H1 (cell line): ENCODE results near the gene SPSB1. TPM values are rescaled to one million over a fixed set of nuclear protein-coding genes. Genes with fewer than 3 reads are reported as not detected.

Source experiments
- CTCF ChIA-PET: fragments of 300-600 bp; sonication (Branson Sonifier 250); formaldehyde crosslinking; loops from one replicate; lab custom pipeline; 2021; ENCODE audit not compliant: partially characterized antibody; lab: Charles Lee
- POLR2A ChIA-PET: fragments of 300-600 bp; sonication (Branson Sonifier 250); formaldehyde crosslinking; loops from one replicate; lab custom pipeline; 2021; ENCODE audit warnings: inconsistent platforms; ENCODE audit not compliant: partially characterized antibody; lab: Charles Lee
- DNase-seq, 2 experiments: peaks; one replicate each; pipeline versions ENCODE4 v3.0.0 to v3.0.0-alpha.2; 2010 to 2022; ENCODE audit warnings: low spot score in 2 of 2, low read depth in 1 of 2, mixed read lengths in 1 of 2
- FAIRE-seq: peaks from 2 replicates; lab custom pipeline; 2011; peaks lifted over from hg19 to GRCh38; lab: Jason Lieb, UNC
- H2AFZ ChIP-seq: 2 replicates; pipeline ENCODE4 v1.8.1; 2012; ENCODE audit warnings: low read length, inconsistent platforms
- H2AK5ac ChIP-seq: 2 replicates; pipeline ENCODE4 v1.6.1; 2013; ENCODE audit warnings: low read depth, low read length
- H2BK120ac ChIP-seq: replicated peaks from 2 replicates; pipeline ENCODE3; 2013; ENCODE audit warnings: low read depth, low read length, inconsistent platforms
- H2BK12ac ChIP-seq: 2 replicates; pipeline ENCODE4 v1.6.1; 2013; ENCODE audit warnings: low read depth, low read length
- H2BK15ac ChIP-seq: 2 replicates; pipeline ENCODE4 v1.6.1; 2013; ENCODE audit warnings: low read length
- H2BK20ac ChIP-seq: 2 replicates; pipeline ENCODE4 v1.6.1; 2013; ENCODE audit warnings: low read length
- H2BK5ac ChIP-seq: 2 replicates; pipeline ENCODE4 v1.6.1; 2013; ENCODE audit warnings: low read depth, low read length
- H3K14ac ChIP-seq: 2 replicates; pipeline ENCODE4 v1.6.1; 2013; ENCODE audit warnings: inconsistent platforms; ENCODE audit not compliant: insufficient read length
- H3K18ac ChIP-seq: 2 replicates; pipeline ENCODE4 v1.6.1; 2013; ENCODE audit warnings: low read length; ENCODE audit errors: extremely low read depth
- H3K23ac ChIP-seq: 2 replicates; pipeline ENCODE4 v1.6.1; 2013; ENCODE audit warnings: inconsistent platforms; ENCODE audit not compliant: insufficient read length
- H3K23me2 ChIP-seq: 2 replicates; pipeline ENCODE4 v1.6.1; 2013; ENCODE audit warnings: low read depth, low read length
- H3K27ac ChIP-seq: 2 replicates; pipeline ENCODE4 v1.6.1; 2011; ENCODE audit warnings: low read depth, low read length, inconsistent platforms
- H3K27me3 ChIP-seq, 4 experiments: replicated peaks in 1 of 4; 1 replicate in 1 of 4; 2 replicates in 3 of 4; pipeline versions ENCODE4 v1.6.1 to v1.8.1; 2011 to 2013; ENCODE audit warnings: low read length in 3 of 4, mild to moderate bottlenecking in 3 of 4, inconsistent platforms in 2 of 4, mixed read lengths in 2 of 4, moderate library complexity in 1 of 4; ENCODE audit not compliant: control insufficient read depth in 3 of 4, insufficient read depth in 3 of 4; ENCODE audit errors: extremely low read depth in 1 of 4
- H3K36me3 ChIP-seq, 4 experiments: 2 replicates each; pipeline versions ENCODE4 v1.6.1 to v1.8.1; 2011 to 2013; ENCODE audit warnings: mild to moderate bottlenecking in 4 of 4, low read length in 3 of 4, moderate library complexity in 2 of 4, control low read depth in 1 of 4, inconsistent platforms in 1 of 4; ENCODE audit not compliant: insufficient read depth in 4 of 4, control insufficient read depth in 2 of 4
- H3K4ac ChIP-seq: replicated peaks from 2 replicates; pipeline ENCODE3; 2013; ENCODE audit warnings: low read length, low read depth, mixed read lengths, inconsistent platforms; ENCODE audit not compliant: insufficient read length
- H3K4me1 ChIP-seq, 4 experiments: replicated peaks in 1 of 4; 1 replicate in 1 of 4; 2 replicates in 3 of 4; pipeline versions ENCODE4 v1.6.1 to v1.8.1; 2011 to 2013; ENCODE audit warnings: low read length in 3 of 4, inconsistent platforms in 2 of 4, mixed read lengths in 1 of 4; ENCODE audit not compliant: insufficient read depth in 4 of 4, control insufficient read depth in 3 of 4
- H3K4me2 ChIP-seq, 2 experiments: 2 replicates each; pipeline versions ENCODE4 v1.6.1 to v1.8.1; 2011 to 2013; ENCODE audit warnings: low read depth in 2 of 2, low read length in 2 of 2, control low read depth in 1 of 2, inconsistent platforms in 1 of 2, mild to moderate bottlenecking in 1 of 2; ENCODE audit not compliant: insufficient read depth in 1 of 2
- H3K4me3 ChIP-seq, 4 experiments: fragments of 200-600, 300-600 bp in 1 of 4; sonication (generic), shearing (Covaris generic), sonication (Bioruptor Twin) in 1 of 4; 2 replicates each; pipeline versions ENCODE4 v1.5.1 to v1.8.1; 2011 to 2016; ENCODE audit warnings: low read length in 4 of 4, low read depth in 3 of 4, control low read depth in 2 of 4, inconsistent platforms in 2 of 4, mild to moderate bottlenecking in 2 of 4, mixed read lengths in 1 of 4, moderate library complexity in 1 of 4; ENCODE audit not compliant: insufficient read depth in 2 of 4; ENCODE audit errors: extremely low read depth in 1 of 4
- H3K56ac ChIP-seq: replicated peaks from 2 replicates; pipeline ENCODE3; 2013; ENCODE audit warnings: low read depth, mild to moderate bottlenecking, mixed read lengths, low read length, inconsistent platforms; ENCODE audit not compliant: insufficient read length
- H3K79me1 ChIP-seq: 2 replicates; pipeline ENCODE4 v1.6.1; 2013; ENCODE audit warnings: low read depth, low read length, control low read depth
- H3K79me2 ChIP-seq, 2 experiments: 2 replicates each; pipeline versions ENCODE4 v1.6.1 to v1.8.1; 2012 to 2013; ENCODE audit warnings: low read length in 2 of 2, mild to moderate bottlenecking in 2 of 2, inconsistent platforms in 1 of 2; ENCODE audit not compliant: insufficient read depth in 2 of 2, control insufficient read depth in 1 of 2
- H3K9ac ChIP-seq, 4 experiments: replicated peaks in 1 of 4; 1 replicate in 1 of 4; 2 replicates in 3 of 4; pipeline versions ENCODE4 v1.6.1 to v1.8.1; 2011 to 2013; ENCODE audit warnings: low read depth in 3 of 4, low read length in 3 of 4, control low read depth in 2 of 4, mild to moderate bottlenecking in 2 of 4, moderate library complexity in 2 of 4, inconsistent platforms in 1 of 4; ENCODE audit errors: extremely low read depth in 1 of 4
- H3K9me3 ChIP-seq, 2 experiments: 2 replicates each; pipeline versions ENCODE4 v1.6.1 to v1.8.1; 2012 to 2013; ENCODE audit warnings: mild to moderate bottlenecking in 2 of 2, moderate library complexity in 2 of 2, control low read depth in 1 of 2, inconsistent platforms in 1 of 2, low read depth in 1 of 2, low read length in 1 of 2, mixed read lengths in 1 of 2; ENCODE audit not compliant: insufficient read depth in 2 of 2
- H4K20me1 ChIP-seq, 2 experiments: replicated peaks in 1 of 2; 2 replicates each; pipeline versions ENCODE3 to v1.8.1; 2011 to 2013; ENCODE audit warnings: inconsistent platforms in 2 of 2, low read length in 2 of 2, mild to moderate bottlenecking in 1 of 2; ENCODE audit not compliant: insufficient read depth in 2 of 2, control insufficient read depth in 1 of 2
- H4K5ac ChIP-seq: 2 replicates; pipeline ENCODE4 v1.6.1; 2013; ENCODE audit warnings: low read length, low read depth, mixed read lengths, inconsistent platforms; ENCODE audit not compliant: insufficient read length
- H4K8ac ChIP-seq: 2 replicates; pipeline ENCODE4 v1.8.0; 2013; ENCODE audit warnings: mild to moderate bottlenecking, moderate library complexity, low read length, inconsistent platforms; ENCODE audit not compliant: insufficient read depth; ENCODE audit errors: extremely low read depth
- H4K91ac ChIP-seq: replicated peaks from 2 replicates; pipeline ENCODE3; 2013; ENCODE audit warnings: low read length, mixed read lengths, inconsistent platforms; ENCODE audit not compliant: insufficient read length
- BCL11A ChIP-seq, 2 experiments: IDR thresholded peaks; one replicate each; pipeline ENCODE4 v1.6.1; 2011; ENCODE audit warnings: low read depth in 2 of 2, low read length in 2 of 2, mild to moderate bottlenecking in 2 of 2
- BRCA1 ChIP-seq: IDR thresholded peaks from 2 replicates; pipeline ENCODE4 v1.6.1; 2012; ENCODE audit warnings: low read depth, low read length, improper control_type of control experiment
- CBX8 ChIP-seq: fragments of 300-800, 300-1000 bp; sonication (generic); IDR thresholded peaks from 2 replicates; pipeline ENCODE4 v1.7.1; 2016; ENCODE audit warnings: low read depth, low read length, borderline replicate concordance
- CEBPB ChIP-seq: IDR thresholded peaks from 2 replicates; pipeline ENCODE4 v1.6.1; 2012; ENCODE audit warnings: low read depth, low read length
- CHD1 ChIP-seq: IDR thresholded peaks from 2 replicates; pipeline ENCODE4 v1.6.1; 2012; ENCODE audit warnings: low read depth, low read length, improper control_type of control experiment
- CHD2 ChIP-seq: IDR thresholded peaks from 2 replicates; pipeline ENCODE4 v1.6.1; 2012; ENCODE audit warnings: low read length, improper control_type of control experiment
- NANOG ChIP-seq: IDR thresholded peaks from 2 replicates; pipeline ENCODE4 v1.6.1; 2011; ENCODE audit warnings: low read length, low read depth, mild to moderate bottlenecking, inconsistent platforms; ENCODE audit not compliant: insufficient read depth, poor library complexity, severe bottlenecking
- NRF1 ChIP-seq: IDR thresholded peaks from 2 replicates; pipeline ENCODE4 v1.6.1; 2011; ENCODE audit warnings: mild to moderate bottlenecking, low read depth, low read length, improper control_type of control experiment
- PHF8 ChIP-seq: fragments of 200-600 bp; sonication (generic); conservative IDR thresholded peaks from 2 replicates; pipeline ENCODE4 v1.7.1; 2012; ENCODE audit warnings: low read depth, mild to moderate bottlenecking, inconsistent platforms, low read length, moderate library complexity
- RFX5 ChIP-seq: IDR thresholded peaks from 2 replicates; pipeline ENCODE4 v1.6.1; 2011; ENCODE audit warnings: low read depth, low read length, improper control_type of control experiment, borderline replicate concordance
- SRF ChIP-seq: IDR thresholded peaks from 2 replicates; pipeline ENCODE4 v1.6.1; 2011; ENCODE audit warnings: mild to moderate bottlenecking, low read depth, low read length, moderate library complexity
- TCF12 ChIP-seq: IDR thresholded peaks from 2 replicates; pipeline ENCODE4 v1.6.1; 2011; ENCODE audit warnings: low read depth, mild to moderate bottlenecking, low read length
- TEAD4 ChIP-seq: IDR thresholded peaks from 2 replicates; pipeline ENCODE4 v1.6.1; 2012; ENCODE audit warnings: low read depth, low read length, inconsistent platforms, mixed read lengths
- YY1 ChIP-seq: IDR thresholded peaks from 2 replicates; pipeline ENCODE4 v1.6.1; 2011; ENCODE audit warnings: low read depth, mild to moderate bottlenecking, low read length
- WGBS, 2 experiments: shearing (Covaris generic) in 1 of 2; methylation state at CpG; one replicate each; pipeline versions ENCODE4 v1.1.6 to v1.1.7; 2013 to 2015; ENCODE audit warnings: low lambda C conversion rate in 2 of 2, mixed read lengths in 2 of 2, inconsistent platforms in 1 of 2, low coverage in 1 of 2, missing lambda C conversion rate in 1 of 2; ENCODE audit not compliant: insufficient replicate concordance in 2 of 2, insufficient coverage in 1 of 2, insufficient read length in 1 of 2; ENCODE audit errors: extremely low coverage in 1 of 2, missing lambda C conversion rate in 1 of 2; 5-methylcytosine and 5-hydroxymethylcytosine counted together
- polyA plus RNA-seq, 7 experiments: library from polyadenylated mRNA; depleted of rRNA in 3 of 7; stranded (reverse) in 5 of 7; unstranded in 2 of 7; fragments of >200 nt in 5 of 7; fragments of 200-250 nt in 2 of 7; gene quantifications; 1 replicate in 5 of 7; 2 replicates in 1 of 7; 4 replicates in 1 of 7; pipeline versions ENCODE4 v1.2.1 to v1.2.3, GENCODE V29; 2011 to 2013; ENCODE audit warnings: missing spikeins in 2 of 7, mixed read lengths in 2 of 7
- total RNA-seq: library from RNA; stranded (reverse); fragmentation: NEBNext Ultra II Directional; extraction: Animal tissue kit (Norgen Biotek cat#: 25700); gene quantifications from 2 replicates; pipeline ENCODE4 v1.2.1, GENCODE V29; 2021

SPSB1 gene
- total and polyA plus RNA-seq, 2 of the 8 experiments (the other 6 are each of a cell fraction or from before 2014, with no cell fraction given) = 5.3 to 6.4 TPM

GRCh38 chr1:9309991-9310390, 17.3 kb downstream of the SPSB1 start:
- TF ChIP-seq RFX5 (no peak), TEAD4 (no peak), CBX8 (no peak), BCL11A (IDR thresholded peaks at IDR 0.05; ENCODE audit: low read depth in 2 of 2, low read length in 2 of 2) (no peak), TCF12 (no peak), CEBPB (no peak), NRF1 (no peak), NANOG (no peak), SRF (no peak), BRCA1 (no peak), PHF8 (no peak), CHD2 (no peak), CHD1 (no peak), YY1 (no peak)
- Histone ChIP-seq H2BK5ac (no peak overlapping the region), H3K79me1 (peaks cover 3% of the 10 kb centered on the region), H3K23ac (no peak overlapping the region), H2AK5ac (no peak overlapping the region), H2AFZ (no peak overlapping the region), H3K36me3 (no peaks in the 10 kb centered on the region), H4K8ac (no peak overlapping the region), H3K18ac (no peak overlapping the region), H3K9ac (no peak overlapping the region), H2BK12ac (no peak overlapping the region), H3K4me1 (no peaks in the 10 kb centered on the region; a peak in 1 of 7 replicates), H3K4ac (no peak overlapping the region), H4K5ac (no peak overlapping the region), H3K4me3 (no peak overlapping the region), H3K27ac (no peak overlapping the region), H3K4me2 (no peak overlapping the region), H3K79me2 (no peaks in the 10 kb centered on the region; a peak in 1 of 4 replicates), H2BK120ac (no peak overlapping the region), H3K14ac (no peak overlapping the region), H4K91ac (no peak overlapping the region), H2BK15ac (no peak overlapping the region), H4K20me1 (peaks cover 0 to 9% of the 10 kb centered on the region in 2 experiments), H2BK20ac (no peak overlapping the region), H3K23me2 (no peaks in the 10 kb centered on the region), H3K56ac (no peak overlapping the region), H3K9me3 (no peaks in the 10 kb centered on the region), H3K27me3 (no peaks in the 10 kb centered on the region)
- no peak for DNase-seq
- WGBS, 2 experiments = 84% methylated on average over 7 of the region's 7 CpGs; no CpG with 5 or more reads in 1 of the 2 experiments
- no peak for FAIRE-seq
- ChIA-PET POLR2A (interaction anchor here (0.6 kb wide), 1 partner anchor 8 kb away, joined by 3 read pairs; no protein-coding TSS in a partner anchor), CTCF (interaction anchor here (0.7 to 3.4 kb wide), 5 partner anchors 15 to 145 kb away, joined by 3 to 13 read pairs (median 5); no protein-coding TSS in a partner anchor)
